ENCODE results near the gene PADI3. TPM values are rescaled to one million over a fixed set of nuclear protein-coding genes. Genes with fewer than 3 reads are reported as not detected.

Gene PADI3
- polyA plus RNA-seq, 2 of the 4 experiments (the other 2 are of a cell fraction): 0.99 to 2.4 TPM

- ChIA-PET POLR2A (no interaction called here), CTCF (interaction anchor here (1.0 to 5.0 kb wide), 4 partner anchors 11 to 86 kb away, joined by 5 to 18 read pairs (median 5); no protein-coding TSS in a partner anchor)
- H3K4me1 ChIP-seq: peaks cover 58% of the 10 kb centered on the region
- FAIRE-seq: no peak
- no peak overlapping the region for H3K4me3 ChIP-seq
- H3K9me3 ChIP-seq: no peaks in the 10 kb centered on the region
- no peak for DNase-seq (ENCODE audit: low read depth in 1 of 2, low spot score in 1 of 2)
- no peak for TF ChIP-seq HDAC2 (IDR thresholded peaks at IDR 0.05)
- TF ChIP-seq EP300 (IDR thresholded peaks at IDR 0.05): no peak
- no peak for TF ChIP-seq ESRRA (IDR thresholded peaks at IDR 0.05; ENCODE audit: borderline replicate concordance, low read length)
- TF ChIP-seq HOXB5 (CRISPR knock-in tag; IDR thresholded peaks at IDR 0.05): no peak
- no peak for TF ChIP-seq FOSB (CRISPR knock-in tag; IDR thresholded peaks at IDR 0.05)
- TF ChIP-seq, protein P1, sequence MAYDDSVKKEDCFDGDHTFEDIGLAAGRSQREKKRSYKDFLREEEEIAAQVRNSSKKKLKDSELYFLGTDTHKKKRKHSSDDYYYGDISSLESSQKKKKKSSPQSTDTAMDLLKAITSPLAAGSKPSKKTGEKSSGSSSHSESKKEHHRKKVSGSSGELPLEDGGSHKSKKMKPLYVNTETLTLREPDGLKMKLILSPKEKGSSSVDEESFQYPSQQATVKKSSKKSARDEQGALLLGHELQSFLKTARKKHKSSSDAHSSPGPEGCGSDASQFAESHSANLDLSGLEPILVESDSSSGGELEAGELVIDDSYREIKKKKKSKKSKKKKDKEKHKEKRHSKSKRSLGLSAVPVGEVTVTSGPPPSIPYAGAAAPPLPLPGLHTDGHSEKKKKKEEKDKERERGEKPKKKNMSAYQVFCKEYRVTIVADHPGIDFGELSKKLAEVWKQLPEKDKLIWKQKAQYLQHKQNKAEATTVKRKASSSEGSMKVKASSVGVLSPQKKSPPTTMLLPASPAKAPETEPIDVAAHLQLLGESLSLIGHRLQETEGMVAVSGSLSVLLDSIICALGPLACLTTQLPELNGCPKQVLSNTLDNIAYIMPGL (CRISPR knock-in tag; IDR thresholded peaks at IDR 0.05; ENCODE audit: borderline replicate concordance): no peak
- no peak for TF ChIP-seq PHF8 (IDR thresholded peaks at IDR 0.05; ENCODE audit: borderline replicate concordance, low read depth)
- no peak for TF ChIP-seq GATA3 (IDR thresholded peaks at IDR 0.05; ENCODE audit: borderline replicate concordance)
- no peak for TF ChIP-seq FOXS1 (CRISPR knock-in tag; IDR thresholded peaks at IDR 0.05)
- TF ChIP-seq RFX5 (IDR thresholded peaks at IDR 0.05): no peak
- no peak for TF ChIP-seq HOXB13 (CRISPR knock-in tag; IDR thresholded peaks at IDR 0.05; ENCODE audit: low read depth)
- no peak for TF ChIP-seq RCOR1 (IDR thresholded peaks at IDR 0.05; ENCODE audit: low read depth, low read length)
- no peak for TF ChIP-seq FOSL2 (IDR thresholded peaks at IDR 0.05)
- TF ChIP-seq FOSL2 (CRISPR knock-in tag; IDR thresholded peaks at IDR 0.05): no peak
- TF ChIP-seq MYC (IDR thresholded peaks at IDR 0.05; ENCODE audit: borderline replicate concordance, low read length): no peak
- TF ChIP-seq TFCP2L1 (CRISPR knock-in tag; IDR thresholded peaks at IDR 0.05): no peak
- TF ChIP-seq HEYL (CRISPR knock-in tag; IDR thresholded peaks at IDR 0.05): no peak
- no peak for TF ChIP-seq BCL3 (IDR thresholded peaks at IDR 0.05)
- no peak overlapping the region for H3K4me2 ChIP-seq
- H3K27ac ChIP-seq: peak overlapping the region in 1 of 2 experiments; percentile 81; a peak in 3 of 6 replicates
- WGBS (ENCODE audit: missing lambda C conversion rate): 62% methylated on average over 9 of the region's 10 CpGs
- ATAC-seq: no peak
Measured at GRCh38 chr1:17212009-17212408, 36.9 kb upstream of the PADI3 start.

DNA sequence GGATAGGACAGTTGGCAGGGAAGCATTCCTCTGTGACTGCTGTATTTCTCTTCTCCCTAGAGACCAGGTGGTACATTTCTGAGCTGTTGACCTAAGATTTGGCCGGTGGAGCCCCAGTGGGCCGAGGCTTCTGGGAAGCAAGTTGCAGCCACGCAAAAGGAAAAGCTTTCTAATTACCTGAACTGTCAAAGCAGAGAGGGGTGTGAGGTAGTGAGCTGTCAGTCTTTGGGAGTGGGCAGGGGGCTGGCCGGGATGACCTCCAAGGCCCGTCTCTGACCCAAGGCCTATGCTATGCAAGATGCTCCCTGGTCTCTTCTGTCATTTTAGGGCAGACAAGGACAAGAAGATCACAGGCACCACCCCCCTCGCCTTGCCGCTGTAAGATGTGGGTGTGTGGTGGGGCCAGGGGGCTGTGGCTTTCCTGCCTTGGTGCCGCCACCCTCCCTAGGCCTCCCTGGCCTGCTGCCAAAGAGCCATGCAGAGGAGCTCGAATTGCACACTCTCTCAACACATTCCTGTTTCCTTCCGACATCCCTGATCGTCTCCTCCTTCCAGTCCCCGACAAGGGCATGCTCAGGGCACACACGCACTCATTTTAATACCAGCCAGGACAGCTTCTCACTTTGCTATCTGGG lies 36.3 kb upstream of the PADI3 start:
- no peak overlapping the region for H3K4me3 ChIP-seq
- no peak for TF ChIP-seq ZNF302 (CRISPR knock-in tag; IDR thresholded peaks at IDR 0.05)
- no peak for TF ChIP-seq TP53 (CRISPR knock-in tag; IDR thresholded peaks at IDR 0.05)
- WGBS (ENCODE audit: missing lambda C conversion rate): 64% methylated on average over 13 of the region's 13 CpGs
- no peak for ATAC-seq
- ChIA-PET POLR2A (no interaction called here), CTCF (interaction anchor here (1.3 to 5.0 kb wide), 3 partner anchors 9 to 87 kb away, joined by 4 to 18 read pairs (median 5); no protein-coding TSS in a partner anchor)
- H3K9me3 ChIP-seq: no peaks in the 10 kb centered on the region
- no peak for FAIRE-seq
- peaks cover 52% of the 10 kb centered on the region for H3K4me1 ChIP-seq
- H3K27ac ChIP-seq: peak overlapping the region in 1 of 2 experiments; percentile 81; a peak in 3 of 6 replicates
- no peak for DNase-seq (ENCODE audit: low read depth in 1 of 2, low spot score in 1 of 2)
- 0 out of 3 replicates have a peak overlapping the region, but pooled peaks have one; percentile 12 for H3K4me2 ChIP-seq

DNA sequence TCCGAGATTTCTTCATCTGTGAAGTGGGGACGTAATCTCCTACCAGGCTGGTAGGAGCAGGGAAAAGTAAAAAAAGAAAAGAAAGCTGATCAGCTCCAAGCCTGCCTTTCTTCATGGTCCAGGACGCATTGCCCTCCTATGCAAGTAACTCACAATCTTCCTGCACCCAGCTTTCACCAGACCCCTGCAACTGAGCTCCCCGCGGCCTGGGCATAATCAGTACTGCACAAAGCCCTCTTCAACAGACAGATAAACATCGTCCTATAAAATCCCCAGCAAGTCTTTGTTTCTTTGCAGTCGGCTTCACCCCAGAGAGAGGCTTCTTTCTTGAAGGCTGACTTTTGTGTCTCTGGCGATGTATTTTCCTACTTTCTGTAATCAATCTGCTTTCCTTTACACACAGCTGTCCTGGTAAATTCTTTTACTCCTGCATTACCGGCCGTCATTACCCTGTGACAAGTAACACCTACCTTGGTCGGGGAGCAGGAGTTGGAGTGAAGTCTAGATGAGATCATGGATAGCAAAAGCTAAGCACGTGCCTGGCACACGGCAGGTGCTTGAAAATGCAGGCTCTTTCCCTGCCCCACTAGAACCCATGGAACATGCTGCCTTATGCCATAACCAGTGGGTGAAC lies 35.6 kb upstream of the PADI3 start:
- Histone ChIP-seq H3K9me3 (no peaks in the 10 kb centered on the region), H3K4me1 (peaks cover 46% of the 10 kb centered on the region), H3K4me2 (no peak overlapping the region), H3K27ac (peak overlapping the region in 1 of 2 experiments; percentile 81; a peak in 3 of 6 replicates), H3K4me3 (no peak overlapping the region)
- ATAC-seq: no peak
- POLR2A ChIA-PET: no interaction called here
- no peak for DNase-seq (ENCODE audit: low read depth in 1 of 2, low spot score in 1 of 2)
- CTCF ChIA-PET: interaction anchor here (1.3 to 5.0 kb wide), 3 partner anchors 9 to 88 kb away, joined by 4 to 18 read pairs (median 5); no protein-coding TSS in a partner anchor
- WGBS (ENCODE audit: missing lambda C conversion rate): 87% methylated on average over 11 of the region's 13 CpGs
- no peak for TF ChIP-seq EP300 (IDR thresholded peaks at IDR 0.05)
- no peak for TF ChIP-seq MAZ (IDR thresholded peaks at IDR 0.05; ENCODE audit: borderline replicate concordance, low read depth, low read length)
- TF ChIP-seq JUN (IDR thresholded peaks at IDR 0.05): no peak
- TF ChIP-seq, protein P2, sequence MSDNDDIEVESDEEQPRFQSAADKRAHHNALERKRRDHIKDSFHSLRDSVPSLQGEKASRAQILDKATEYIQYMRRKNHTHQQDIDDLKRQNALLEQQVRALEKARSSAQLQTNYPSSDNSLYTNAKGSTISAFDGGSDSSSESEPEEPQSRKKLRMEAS (IDR thresholded peaks at IDR 0.05): no peak
- TF ChIP-seq ZSCAN20 (CRISPR knock-in tag; IDR thresholded peaks at IDR 0.05): no peak
- TF ChIP-seq FOSL2 (IDR thresholded peaks at IDR 0.05): no peak
- TF ChIP-seq FOSL2 (CRISPR knock-in tag; IDR thresholded peaks at IDR 0.05): no peak
- TF ChIP-seq ATOH8 (CRISPR knock-in tag; IDR thresholded peaks at IDR 0.05; ENCODE audit: low read depth): no peak
- TF ChIP-seq PHF8 (IDR thresholded peaks at IDR 0.05; ENCODE audit: borderline replicate concordance, low read depth): no peak
- no peak for FAIRE-seq

All from A549 (cell line).